COLO829 (cell line): ENCODE measurements around the gene COL18A1.
"Not testable (repeated sequence)": the region's sequence is repeated elsewhere in the genome, so short reads cannot be mapped to it uniquely, and the experiment has no call there.

Experiments
- DNase-seq: peaks from one replicate; pipeline ENCODE4 v3.0.0; 2012; ENCODE audit warnings: low spot score

The COL18A1 gene

DNA sequence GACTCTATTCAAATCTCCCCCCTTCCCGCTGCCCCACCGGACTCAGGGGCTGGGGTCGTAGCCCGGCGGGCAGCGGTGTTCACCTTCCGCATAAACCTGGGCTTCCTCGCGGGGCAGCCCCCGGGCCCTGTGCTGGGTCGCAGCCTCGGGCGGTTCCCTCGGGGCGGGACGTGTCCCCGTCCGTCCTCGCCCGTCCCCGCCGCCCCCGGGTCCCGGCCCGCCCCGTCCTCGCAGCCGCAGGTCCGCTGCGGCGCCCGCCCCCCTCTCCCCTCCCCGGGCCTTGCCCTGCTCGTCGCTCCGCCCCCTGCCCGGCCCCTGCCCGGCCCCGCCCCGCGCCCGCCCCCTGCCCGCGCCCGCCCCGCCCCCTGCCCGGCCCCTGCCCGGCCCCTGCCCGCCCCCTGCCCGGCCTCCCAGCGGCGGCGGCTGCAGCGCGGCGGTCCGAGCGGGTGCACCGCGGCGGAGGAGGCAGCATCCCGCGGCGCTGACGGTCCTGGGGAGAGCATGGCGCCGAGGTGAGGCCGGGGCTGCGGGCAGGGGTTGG is at the start of gene COL18A1:
TSS of gene COL18A1 (plus strand) at position 436 of the 541 bp plus-strand sequence. CDS start at position 502, 66 bp downstream.
- peak; percentile 57 for DNase-seq

DNA sequence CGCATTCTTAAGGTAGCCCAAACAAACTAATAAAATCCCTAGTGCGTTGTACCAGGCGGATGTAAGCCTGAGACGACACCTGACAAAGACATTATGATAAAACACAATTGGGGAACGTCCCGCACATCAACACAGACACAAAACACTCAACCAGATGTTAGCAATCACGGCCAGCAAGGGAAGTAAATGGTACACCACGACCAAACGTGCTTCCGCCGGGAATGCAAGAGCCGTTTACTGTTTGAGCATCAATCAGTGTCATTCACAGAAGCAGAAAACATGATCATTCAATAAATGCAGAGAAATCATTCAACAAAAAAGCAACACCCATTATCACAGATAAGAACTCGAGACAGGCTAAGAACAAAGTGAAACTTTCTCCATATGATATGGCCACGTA is 49.4 kb upstream of the COL18A1 start:
- no peak for DNase-seq

DNA sequence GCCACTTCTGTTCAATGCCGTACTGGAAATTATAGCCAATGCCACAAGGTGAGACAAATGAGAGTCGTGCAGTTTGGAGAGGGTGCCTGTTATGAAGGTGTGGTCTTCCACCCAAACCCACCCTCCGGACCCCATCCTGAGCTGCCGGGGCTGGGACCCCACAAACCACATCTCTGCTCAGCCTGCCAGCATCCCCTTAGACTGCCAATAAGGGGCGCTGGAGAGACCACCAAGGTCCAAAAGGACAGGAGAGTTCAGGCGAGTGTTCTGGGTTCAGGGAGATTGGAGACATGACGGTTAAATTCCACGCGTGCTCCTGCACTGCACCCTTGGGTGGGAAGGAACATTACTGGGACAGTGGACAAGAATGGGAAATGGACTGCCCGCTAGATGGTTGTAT is 48.7 kb upstream of the COL18A1 start:
- no peak for DNase-seq

DNA sequence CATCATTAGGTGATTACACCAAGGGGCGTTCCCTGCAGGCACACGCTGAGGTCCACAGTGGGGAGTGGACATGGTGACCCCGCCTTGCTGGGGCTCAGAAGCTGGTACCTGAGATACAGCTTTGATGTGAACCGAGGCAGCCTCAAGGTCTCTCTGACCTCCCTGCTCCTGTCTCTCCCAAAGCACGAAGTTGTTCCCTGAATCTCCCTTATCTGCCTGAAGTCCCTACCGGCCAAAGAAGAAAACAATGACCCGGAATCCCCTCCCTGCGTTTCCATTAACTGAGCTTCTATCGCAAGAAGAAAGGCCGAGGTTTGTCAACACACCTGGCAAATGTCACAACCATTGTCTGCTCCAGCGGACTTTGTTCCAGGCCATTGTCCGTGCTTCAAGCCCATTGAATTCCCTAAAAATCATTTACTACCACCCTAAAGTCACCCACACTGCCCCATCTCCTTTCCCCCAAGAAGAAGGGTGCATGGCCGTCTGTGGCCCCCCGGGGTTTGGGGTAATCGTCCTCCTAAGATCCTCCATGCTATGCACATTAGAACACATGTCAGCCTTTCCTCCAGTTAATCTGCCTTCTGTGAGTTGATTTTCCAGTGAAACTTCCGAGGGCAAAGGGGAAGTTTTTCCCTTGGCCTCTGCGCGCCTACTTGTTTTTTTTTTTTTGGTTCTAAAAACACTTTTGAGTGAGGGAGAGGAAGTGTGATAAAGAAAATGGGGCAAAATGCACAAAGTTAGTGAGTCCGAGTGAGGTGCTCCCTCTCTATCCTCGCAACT is 48.1 kb upstream of the COL18A1 start:
- no peak for DNase-seq

DNA sequence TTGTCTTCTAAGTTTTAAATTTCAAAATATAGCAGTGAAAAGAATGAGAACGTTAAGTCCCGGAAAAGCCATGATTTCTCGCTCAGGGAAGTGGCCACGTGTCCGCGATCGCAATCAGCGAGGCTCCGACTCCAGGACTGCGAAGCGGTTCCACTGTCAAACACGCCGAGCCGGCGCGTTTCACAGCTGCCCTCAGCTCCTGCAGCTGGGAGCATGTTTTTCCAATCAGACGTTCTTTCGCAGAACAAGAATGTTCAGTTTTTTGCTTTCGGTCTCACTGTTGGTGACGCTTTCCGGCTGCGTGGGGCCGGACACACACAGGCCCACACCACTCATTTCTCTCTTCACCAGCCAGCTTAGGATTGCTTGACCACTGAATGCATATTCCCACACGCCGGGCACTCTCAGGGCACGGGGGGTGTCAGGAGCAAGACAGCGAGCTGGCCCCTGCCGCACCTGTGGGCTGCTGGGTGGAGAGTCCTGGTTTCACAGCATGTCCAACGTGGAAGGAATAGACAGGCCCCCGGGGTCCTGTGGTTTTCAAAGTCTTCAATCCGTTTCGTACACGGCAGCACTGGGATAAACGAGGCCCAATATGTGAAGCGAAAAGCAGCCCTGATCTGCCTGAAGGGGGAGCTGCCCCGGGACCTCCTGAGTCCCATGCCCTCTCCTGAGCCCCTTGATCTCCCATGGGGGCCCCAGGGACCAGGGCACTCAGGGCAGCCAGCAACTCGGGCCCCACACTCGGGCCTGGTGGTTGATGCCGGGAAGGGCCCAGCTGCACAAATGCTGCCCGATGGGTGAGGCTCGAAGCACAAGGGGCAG is 47.3 kb upstream of the COL18A1 start:
- DNase-seq, result no peak

DNA sequence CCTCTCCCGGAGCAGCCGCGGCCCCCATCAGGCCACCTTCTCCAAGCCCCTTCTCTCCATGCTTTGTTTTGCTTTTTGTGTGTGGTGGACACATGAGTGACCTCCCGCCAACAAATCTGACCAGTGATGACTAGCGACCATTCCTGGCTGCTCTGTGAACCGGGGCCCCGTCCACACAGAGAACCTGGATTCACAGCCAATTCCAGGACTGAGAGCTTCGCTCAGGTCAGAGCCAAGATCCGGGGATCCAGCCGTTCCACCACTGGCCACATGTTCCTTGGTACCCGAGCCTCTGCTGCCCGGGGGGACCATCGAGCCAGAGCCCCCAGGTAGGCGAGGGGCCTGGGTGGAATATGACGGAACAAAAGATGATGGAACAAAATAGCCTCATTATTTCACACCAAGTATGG is 46.7 kb upstream of the COL18A1 start:
- no peak for DNase-seq

DNA sequence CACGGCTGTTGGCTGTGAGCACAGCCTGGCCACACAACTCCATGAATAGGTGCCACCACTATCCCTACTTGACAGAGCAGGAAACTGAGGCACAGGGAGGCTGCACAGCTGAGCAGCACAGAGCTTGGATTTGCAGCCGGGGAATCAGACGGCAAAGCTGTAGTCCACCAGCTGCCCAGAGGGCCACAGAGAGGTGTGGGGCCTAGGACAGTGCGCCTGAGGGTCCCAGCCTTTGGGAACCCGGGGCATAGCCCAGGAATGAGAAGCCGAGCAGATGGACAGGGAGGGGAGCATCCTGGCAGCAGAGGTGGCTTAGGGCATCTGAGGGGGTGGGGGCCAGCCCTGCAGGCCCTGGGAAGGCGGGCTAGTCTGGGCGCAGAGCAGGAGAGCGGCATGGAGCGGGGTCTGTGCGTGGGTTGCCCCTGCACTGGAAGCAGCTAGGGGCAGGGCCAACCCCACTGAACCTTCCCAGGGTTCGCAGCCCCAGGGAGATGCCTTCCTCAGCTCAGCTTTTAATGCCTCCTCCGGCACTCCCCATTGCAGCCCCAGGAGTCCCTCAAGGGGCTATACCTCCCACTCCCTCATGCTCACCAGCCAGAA is 46.2 kb upstream of the COL18A1 start:
- DNase-seq, result no peak

DNA sequence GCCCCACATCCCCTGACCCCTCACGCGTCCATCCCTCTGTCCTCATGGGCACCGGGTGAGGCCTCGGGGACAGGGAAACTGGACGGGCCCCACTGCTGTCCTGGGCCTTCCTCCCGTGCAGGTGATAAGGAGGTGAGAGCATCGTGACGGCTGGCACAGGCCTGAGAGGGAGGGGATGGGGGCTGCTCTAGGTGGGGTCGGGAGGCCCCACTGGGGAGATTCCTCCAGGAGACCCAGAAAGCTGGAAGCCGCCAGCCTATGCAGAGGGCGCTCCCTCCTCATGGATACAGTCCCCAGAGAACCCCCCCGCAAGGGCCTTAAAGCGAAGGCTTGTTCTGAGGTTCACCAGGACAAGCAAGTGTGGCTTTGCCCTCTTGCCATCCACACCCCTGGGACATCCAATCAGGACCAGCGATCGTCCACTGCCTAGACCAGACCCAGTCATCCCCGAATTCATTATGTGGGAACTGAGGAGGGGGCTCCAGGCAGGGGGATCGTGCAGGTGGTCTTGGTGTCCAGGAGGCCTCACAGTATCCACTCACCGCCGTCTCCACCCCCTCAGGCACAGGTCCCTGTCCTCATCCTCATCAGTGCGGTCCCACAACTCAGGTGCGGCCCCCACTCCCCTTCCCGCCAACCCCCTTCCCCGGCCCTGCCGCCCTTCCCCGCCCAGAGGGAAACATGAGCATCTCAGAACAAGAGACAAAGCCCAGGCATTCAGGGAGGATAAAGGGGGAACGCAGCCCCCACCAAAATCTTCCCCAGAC is 45.3 kb upstream of the COL18A1 start:
- no peak for DNase-seq

DNA sequence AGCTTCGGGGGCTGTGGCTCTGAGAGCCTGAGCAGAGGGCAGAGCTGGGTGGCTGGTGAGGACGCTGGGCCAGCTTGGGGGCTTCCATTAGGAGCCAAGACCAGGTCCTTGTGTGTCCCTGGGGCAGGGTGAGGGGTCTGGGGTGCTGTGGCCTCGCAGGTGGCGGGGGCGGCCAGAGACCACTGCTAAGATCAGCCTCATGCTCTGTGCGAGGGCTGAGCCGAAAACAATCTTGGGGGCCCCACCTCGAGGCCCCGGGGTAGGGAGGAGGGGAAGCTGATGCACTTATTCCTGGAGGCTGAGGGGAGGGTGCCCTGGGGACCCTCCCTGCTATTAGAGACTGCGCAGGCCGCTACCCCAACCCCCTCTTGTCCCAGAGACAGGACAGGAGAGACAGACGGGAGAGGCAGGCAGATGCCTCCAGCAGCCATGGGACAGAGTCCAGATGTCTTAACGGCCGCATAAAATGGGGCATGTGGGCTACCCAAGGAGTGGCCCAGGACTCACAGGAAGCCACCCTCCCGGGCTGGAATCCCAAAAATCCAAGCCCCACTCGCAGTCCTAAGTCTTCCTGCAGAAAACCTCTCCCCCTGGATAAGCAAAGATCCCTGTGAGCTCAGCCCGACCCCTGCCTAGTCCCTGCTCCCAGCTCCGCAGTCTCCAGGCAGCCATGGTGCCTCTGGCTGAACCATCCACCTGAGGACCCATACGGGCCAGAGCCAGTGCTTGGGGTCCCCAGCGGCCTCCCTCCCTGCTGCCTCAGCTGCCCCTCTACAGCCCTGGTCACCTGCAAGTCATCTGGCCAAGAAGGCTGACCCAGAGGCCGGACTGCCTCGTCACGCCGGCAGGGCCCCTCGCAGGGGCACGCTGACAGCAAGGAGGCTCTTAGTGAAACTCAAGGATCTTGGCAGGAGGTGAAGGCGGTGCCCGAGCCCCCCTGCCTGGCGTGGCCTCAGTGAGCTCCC is 43.6 kb upstream of the COL18A1 start:
- no peak for DNase-seq

DNA sequence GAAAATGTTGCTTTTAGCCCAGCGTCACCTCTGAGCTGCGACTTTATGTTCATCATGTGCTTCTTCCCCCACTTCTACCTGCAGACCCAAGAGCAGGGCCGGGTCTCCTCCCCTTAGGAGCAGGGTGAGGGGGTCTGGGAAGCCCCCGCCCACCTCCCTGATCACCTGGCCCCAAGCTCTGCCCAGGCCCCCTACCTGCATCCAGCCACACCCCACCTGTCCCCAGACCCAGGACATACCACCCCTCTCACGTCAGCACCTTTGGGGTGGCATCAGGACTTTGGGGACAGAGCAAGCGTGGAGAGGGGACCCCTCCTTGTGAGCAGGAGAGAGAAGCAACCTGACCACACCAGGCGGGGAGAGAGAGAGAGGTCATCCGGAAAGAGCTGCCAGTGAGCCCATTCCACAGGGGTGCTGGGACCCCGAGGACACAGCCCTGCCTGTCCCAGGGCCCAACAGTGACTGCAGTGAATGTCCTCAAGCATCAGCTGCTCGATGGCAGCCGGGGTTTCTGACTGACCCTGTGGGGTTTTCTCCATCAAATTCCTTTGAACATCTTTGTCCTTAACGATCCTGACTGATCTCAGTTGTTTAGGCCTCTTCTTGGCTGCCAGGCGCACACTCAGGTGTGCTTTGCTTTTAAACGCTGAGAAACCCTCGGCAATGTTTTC is 42.8 kb upstream of the COL18A1 start:
- no peak for DNase-seq

DNA sequence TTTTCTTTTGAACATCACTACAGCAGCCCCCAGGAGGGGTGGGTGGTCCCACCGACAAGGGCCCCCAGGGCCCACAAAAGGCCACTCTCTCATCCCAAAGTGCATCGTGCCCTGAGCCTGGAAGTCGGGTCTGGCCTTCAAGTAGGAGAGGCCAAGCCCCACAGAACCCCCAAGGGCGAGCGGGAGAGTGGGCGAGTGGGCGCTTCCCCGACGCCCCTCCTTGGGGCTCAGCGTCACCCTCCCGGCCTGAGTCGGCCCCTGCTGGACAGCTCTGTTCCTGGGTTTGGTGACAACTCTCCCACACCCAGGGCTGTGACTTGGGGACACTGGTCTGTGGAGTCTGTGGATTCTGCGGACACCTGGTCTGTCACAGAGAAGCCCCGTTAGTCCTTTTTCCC is 42.2 kb upstream of the COL18A1 start:
- DNase-seq, result no peak

DNA sequence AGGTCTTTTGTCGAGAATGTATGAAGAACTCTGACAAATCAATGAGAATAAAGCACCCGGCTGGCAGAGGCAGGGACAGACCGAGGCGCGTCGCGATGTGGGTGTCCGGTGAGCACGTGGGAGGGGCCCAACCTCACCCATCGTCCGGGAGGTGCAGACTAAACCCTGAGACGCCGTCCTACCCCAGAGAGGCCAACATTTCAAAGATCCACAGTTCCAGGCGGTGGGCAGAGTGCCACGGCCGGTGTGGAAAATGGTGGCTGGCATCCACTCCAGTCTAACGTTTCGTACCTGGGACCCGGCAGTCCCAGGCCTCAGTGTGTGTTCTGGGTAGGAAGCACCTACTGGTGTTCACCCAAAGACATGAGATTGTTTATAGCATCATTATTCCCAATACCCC is 41.7 kb upstream of the COL18A1 start:
- DNase-seq, result not testable (repeated sequence)

DNA sequence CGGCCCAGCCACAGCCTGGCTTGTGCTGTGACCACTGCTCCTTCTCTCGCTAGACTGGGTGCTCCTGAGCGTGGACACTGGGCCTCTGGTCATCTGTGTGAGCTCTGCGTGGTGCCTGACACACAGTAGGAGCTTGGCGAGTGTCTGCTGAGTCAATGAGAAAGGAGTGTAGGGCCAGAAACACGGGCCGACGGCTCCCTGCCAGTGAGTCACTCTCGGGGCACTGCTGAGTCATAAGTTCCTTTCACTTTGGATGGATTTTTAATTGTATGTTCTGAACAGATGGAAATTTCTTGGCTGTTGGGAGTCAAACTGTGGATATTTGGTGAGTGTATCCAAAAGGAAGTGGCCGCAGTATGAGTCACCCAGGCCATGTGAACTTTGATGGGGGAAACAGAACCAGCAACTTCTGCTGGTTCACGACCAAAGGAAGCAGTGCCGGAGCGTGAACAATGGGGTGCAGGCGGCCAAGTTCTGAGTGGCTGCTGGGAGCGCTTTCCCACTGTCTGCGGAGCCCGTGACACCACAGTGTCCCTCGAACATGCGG is 41.0 kb upstream of the COL18A1 start:
- peak; percentile 96 for DNase-seq

DNA sequence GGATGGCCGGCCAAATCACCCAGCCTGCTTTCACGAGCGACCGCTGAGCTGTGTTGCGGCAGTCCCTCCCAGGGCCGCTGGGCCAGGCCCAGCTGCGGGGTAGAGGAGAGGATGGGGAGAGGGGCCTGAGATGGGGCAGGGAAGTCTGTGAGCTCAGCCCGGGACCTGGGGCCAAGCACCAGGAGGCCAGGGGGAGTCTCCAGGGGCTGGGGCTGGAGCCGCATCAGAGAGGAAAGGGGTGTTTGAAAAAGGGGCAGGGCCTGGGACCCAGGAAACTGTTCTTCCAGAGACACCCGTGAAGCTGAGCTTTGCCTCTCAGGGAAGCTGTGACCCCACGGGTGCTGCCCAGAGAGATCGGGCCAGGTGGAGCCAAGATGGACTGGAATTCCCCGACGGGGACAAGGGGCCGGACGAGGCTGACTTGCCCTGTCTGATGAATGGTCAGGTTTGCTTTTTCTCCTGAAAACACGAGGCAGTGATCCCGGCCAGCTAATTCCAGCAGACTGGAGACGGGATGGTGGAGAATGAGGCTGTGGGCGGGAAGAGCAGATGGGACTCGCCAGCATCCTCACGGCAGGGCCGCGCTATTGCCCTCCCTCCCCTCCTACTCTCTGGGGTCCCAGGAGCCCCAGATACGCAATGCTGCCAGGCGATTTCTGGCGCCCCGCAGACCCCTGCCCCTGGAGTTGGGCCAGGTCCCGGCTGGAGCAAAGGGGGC is 40.3 kb upstream of the COL18A1 start:
- DNase-seq, result peak; percentile 41

DNA sequence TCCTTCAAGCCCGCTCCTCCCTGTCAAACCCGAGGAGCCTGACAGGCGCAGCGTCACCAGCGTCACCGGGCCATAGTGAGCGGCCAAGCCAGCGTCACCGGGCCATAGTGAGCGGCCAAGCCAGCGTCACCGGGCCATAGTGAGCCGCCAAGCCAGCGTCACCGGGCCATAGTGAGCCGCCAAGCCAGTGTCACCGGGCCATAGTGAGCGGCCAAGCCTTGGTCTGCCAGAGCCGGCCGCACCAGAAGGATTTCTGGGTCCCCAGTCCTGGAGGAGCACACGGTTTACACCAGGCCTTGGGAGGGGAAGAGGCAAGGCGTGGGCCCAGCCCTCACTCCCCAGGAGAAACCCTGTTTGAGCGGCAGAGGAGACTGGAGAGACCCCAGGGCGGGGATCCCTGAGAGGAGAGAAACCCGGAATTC is 39.8 kb upstream of the COL18A1 start:
- DNase-seq, result no peak

DNA sequence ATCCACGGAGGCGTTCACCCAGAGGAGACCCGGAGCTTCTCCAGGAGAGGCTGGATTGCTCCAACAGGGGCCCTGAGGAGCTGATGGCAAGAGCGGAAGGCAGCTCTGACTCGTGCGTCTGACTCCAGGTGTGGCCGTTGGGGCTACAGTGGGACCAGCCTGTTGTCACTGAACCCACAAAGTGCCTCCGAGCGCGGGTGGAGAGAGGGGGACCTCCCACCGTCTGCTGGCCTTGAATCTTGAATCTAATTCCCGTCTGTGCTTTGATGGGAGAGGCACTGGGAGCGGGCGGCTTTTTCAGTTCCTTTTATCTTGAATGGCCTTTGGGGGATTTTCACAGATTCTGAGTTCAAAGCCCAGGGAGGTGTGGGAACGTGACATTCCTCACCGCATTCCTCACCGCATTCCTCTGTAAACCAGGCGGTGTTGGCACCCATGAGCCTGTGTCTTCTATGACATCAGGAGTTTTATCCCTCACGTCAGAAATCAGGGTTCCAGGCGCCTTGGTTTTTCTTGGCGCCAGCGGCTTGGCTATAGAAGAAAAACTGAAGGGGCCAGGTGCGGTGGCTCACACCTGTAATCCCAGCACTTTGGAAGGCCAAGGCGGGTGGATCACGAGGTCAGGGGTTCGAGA is 39.2 kb upstream of the COL18A1 start:
- DNase-seq, result peak; percentile 36

DNA sequence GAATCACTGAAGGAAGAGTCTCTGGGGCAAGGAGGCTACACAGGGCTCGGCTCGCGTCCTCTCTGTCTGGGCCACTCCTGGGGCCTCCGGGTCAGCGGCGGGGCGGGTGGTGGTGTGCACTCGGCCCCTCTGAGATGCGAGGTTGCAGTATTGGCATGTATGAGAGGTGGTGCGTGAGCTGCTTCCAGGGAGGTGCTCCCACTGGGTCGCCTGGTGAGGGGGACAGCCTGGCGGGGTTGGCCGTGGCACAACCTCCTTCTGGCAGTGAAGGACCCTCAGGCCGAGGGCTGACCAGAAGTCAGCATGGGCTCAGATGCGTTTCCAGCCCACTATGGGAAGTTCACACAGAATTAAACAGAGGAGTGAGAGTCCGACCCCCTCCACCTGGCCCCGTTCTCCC is 38.5 kb upstream of the COL18A1 start:
- DNase-seq, result no peak

DNA sequence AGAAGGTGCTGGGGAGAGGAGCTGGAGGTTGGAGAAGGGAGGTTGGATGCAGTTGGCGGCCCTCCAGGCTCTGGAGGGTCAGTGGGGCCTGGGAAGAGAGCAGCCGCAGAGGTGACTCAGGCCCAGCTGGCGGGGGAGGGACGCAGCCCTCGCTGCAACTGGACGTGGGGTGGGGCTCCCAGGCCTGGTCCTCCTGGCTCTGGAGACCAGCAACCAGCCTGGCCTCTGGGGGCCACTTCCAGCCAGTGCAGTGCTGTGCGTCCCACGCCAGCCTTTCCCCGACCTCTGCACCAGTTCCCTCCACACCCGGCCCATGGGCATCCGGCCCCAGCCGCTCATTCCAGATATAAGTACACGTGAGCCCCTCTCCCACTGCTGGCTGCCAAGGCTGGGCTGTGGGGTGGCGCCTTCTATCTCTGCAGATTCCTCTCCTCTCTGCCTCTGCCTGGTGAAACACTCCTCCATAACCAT is 38.0 kb upstream of the COL18A1 start:
- DNase-seq, result peak; percentile 59
